NT2/D1 (cell line): ENCODE data around the gene GRK5.

Experiments
- SUZ12 ChIP-seq: IDR thresholded peaks from 2 replicates; pipeline ENCODE4 v1.6.1; 2011; ENCODE audit not compliant: insufficient read length, insufficient read depth; ENCODE audit errors: extremely low read depth
- YY1 ChIP-seq: IDR thresholded peaks from 2 replicates; pipeline ENCODE4 v1.6.1; 2011; ENCODE audit not compliant: insufficient read length, insufficient read depth
- ZNF274 ChIP-seq: IDR thresholded peaks from 2 replicates; pipeline ENCODE4 v1.6.1; 2011; ENCODE audit warnings: mild to moderate bottlenecking, low read depth, low read length

- TF ChIP-seq SUZ12 (no peak), YY1 (no peak), ZNF274 (no peak)
Observed at GRCh38 chr10:119205894-119206602, 1.3 kb upstream of the GRK5 start.
